Pulmonary artery endothelial cell (primary cell): Measurements from ENCODE around the gene STPG4. TPM values are rescaled to one million over a fixed set of nuclear protein-coding genes. Genes with fewer than 3 reads are reported as not detected.

Source experiments
- DNase-seq: peaks from one replicate; pipeline ENCODE4 v3.0.0-alpha.2; 2011; ENCODE audit warnings: low read depth, low spot score
- total RNA-seq: library from RNA; depleted of rRNA; stranded (reverse); fragments of >200 nt; gene quantifications from 2 replicates; pipeline ENCODE4 v1.2.3, GENCODE V29; 2014

STPG4 gene
- total RNA-seq, 1 donor from 2014 or later: not detected

- DNase-seq: no peak
Measured at GRCh38 chr2:47072728-47073191, 82.3 kb downstream of the STPG4 start.

- no peak for DNase-seq
Measured at GRCh38 chr2:47072018-47072691, 83.0 kb downstream of the STPG4 start.

GRCh38 chr2:47070920-47071824, 83.9 kb downstream of the STPG4 start:
- DNase-seq: peak; percentile 71

- DNase-seq: no peak
Measured at GRCh38 chr2:47070155-47070919, 84.8 kb downstream of the STPG4 start.

- DNase-seq: no peak
Measured at GRCh38 chr2:47069628-47070154, 85.4 kb downstream of the STPG4 start.

GRCh38 chr2:47068981-47069627, 86.0 kb downstream of the STPG4 start:
- no peak for DNase-seq

GRCh38 chr2:47067788-47068407, 87.2 kb downstream of the STPG4 start:
- no peak for DNase-seq

- DNase-seq: no peak
Measured at GRCh38 chr2:47065771-47066380, 89.2 kb downstream of the STPG4 start.

GRCh38 chr2:47065343-47065742, 89.8 kb downstream of the STPG4 start:
- DNase-seq: no peak

GRCh38 chr2:47064106-47064505, 91.0 kb downstream of the STPG4 start:
- no peak for DNase-seq

GRCh38 chr2:47063538-47063930, 91.6 kb downstream of the STPG4 start:
- no peak for DNase-seq

- DNase-seq: no peak
Measured at GRCh38 chr2:47062681-47063537, 92.2 kb downstream of the STPG4 start.

- DNase-seq: no peak
Measured at GRCh38 chr2:47061944-47062678, 93.0 kb downstream of the STPG4 start.

- DNase-seq: no peak
Measured at GRCh38 chr2:47060652-47061170, 94.4 kb downstream of the STPG4 start.

GRCh38 chr2:47058003-47058931, 96.8 kb downstream of the STPG4 start:
- no peak for DNase-seq

GRCh38 chr2:47057687-47058002, 97.5 kb downstream of the STPG4 start:
- DNase-seq: no peak
